Common myeloid progenitor, CD34-positive (primary cell): Measurements from ENCODE around the gene MOSPD3.
A peak's percentile ranks its signal among the peaks of the same experiment; 100 is the strongest.

ENCODE experiments used
- CTCF ChIA-PET: fragments of 350-600 bp; sonication (Branson Sonifier 250); formaldehyde crosslinking; loops from one replicate; lab custom pipeline; 2021; ENCODE audit warnings: antibody characterized with exemption; lab: Charles Lee
- POLR2A ChIA-PET: fragments of 350-600 bp; sonication (Branson Sonifier 250); formaldehyde crosslinking; loops from one replicate; lab custom pipeline; 2021; ENCODE audit warnings: antibody characterized with exemption; lab: Charles Lee
- DNase-seq, 3 donors: peaks; one replicate each; pipeline versions ENCODE4 v3.0.0 to v3.0.0-alpha.2; 2013
- H3K27ac ChIP-seq, 2 experiments: 1 replicate in 1 of 2; 2 replicates in 1 of 2; pipeline ENCODE4 v1.7.0; 2013; ENCODE audit warnings: inconsistent platforms in 2 of 2, low read length in 2 of 2, mild to moderate bottlenecking in 2 of 2, low read depth in 1 of 2, moderate library complexity in 1 of 2; ENCODE audit not compliant: severe bottlenecking in 2 of 2, insufficient read depth in 1 of 2, poor library complexity in 1 of 2
- H3K27me3 ChIP-seq, 5 experiments: replicated peaks in 2 of 5; 1 replicate in 3 of 5; 2 replicates in 2 of 5; pipeline versions ENCODE4 v1.6.1 to v1.7.0; 2013; ENCODE audit warnings: low read length in 4 of 5, mild to moderate bottlenecking in 2 of 5, moderate library complexity in 2 of 5, inconsistent platforms in 1 of 5; ENCODE audit not compliant: insufficient read depth in 5 of 5, control insufficient read depth in 4 of 5
- H3K36me3 ChIP-seq, 4 experiments: 1 replicate in 2 of 4; 2 replicates in 2 of 4; pipeline versions ENCODE4 v1.6.1 to v1.7.0; 2013; ENCODE audit warnings: low read length in 3 of 4, control low read depth in 1 of 4, mild to moderate bottlenecking in 1 of 4; ENCODE audit not compliant: control insufficient read depth in 4 of 4, insufficient read depth in 4 of 4
- H3K4me1 ChIP-seq, 4 experiments: 1 replicate in 3 of 4; 2 replicates in 1 of 4; pipeline versions ENCODE4 v1.6.1 to v1.7.1; 2013; ENCODE audit warnings: low read length in 3 of 4, mild to moderate bottlenecking in 3 of 4, control low read depth in 1 of 4, inconsistent platforms in 1 of 4, moderate library complexity in 1 of 4; ENCODE audit not compliant: control insufficient read depth in 4 of 4, insufficient read depth in 4 of 4; ENCODE audit errors: control extremely low read depth in 1 of 4
- H3K4me3 ChIP-seq, 7 experiments: 1 replicate in 4 of 7; 2 replicates in 3 of 7; pipeline versions ENCODE4 v1.5.1 to v1.7.0; 2013; ENCODE audit warnings: mild to moderate bottlenecking in 7 of 7, low read length in 6 of 7, moderate library complexity in 6 of 7, inconsistent platforms in 2 of 7, low read depth in 2 of 7, control low read depth in 1 of 7; ENCODE audit not compliant: insufficient read depth in 4 of 7, control insufficient read depth in 1 of 7; ENCODE audit errors: extremely low read depth in 1 of 7
- H3K9me3 ChIP-seq, 5 experiments: 1 replicate in 4 of 5; 2 replicates in 1 of 5; pipeline versions ENCODE4 v1.6.1 to v1.7.1; 2013; ENCODE audit warnings: low read length in 4 of 5, mild to moderate bottlenecking in 2 of 5, inconsistent platforms in 1 of 5, low read depth in 1 of 5, moderate library complexity in 1 of 5; ENCODE audit not compliant: control insufficient read depth in 4 of 5, insufficient read depth in 2 of 5; ENCODE audit errors: control extremely low read depth in 1 of 5
- WGBS: methylation state at CpG from one replicate; pipeline ENCODE4 v1.1.5; 2013; ENCODE audit not compliant: insufficient coverage; 5-methylcytosine and 5-hydroxymethylcytosine counted together

Gene MOSPD3

DNA sequence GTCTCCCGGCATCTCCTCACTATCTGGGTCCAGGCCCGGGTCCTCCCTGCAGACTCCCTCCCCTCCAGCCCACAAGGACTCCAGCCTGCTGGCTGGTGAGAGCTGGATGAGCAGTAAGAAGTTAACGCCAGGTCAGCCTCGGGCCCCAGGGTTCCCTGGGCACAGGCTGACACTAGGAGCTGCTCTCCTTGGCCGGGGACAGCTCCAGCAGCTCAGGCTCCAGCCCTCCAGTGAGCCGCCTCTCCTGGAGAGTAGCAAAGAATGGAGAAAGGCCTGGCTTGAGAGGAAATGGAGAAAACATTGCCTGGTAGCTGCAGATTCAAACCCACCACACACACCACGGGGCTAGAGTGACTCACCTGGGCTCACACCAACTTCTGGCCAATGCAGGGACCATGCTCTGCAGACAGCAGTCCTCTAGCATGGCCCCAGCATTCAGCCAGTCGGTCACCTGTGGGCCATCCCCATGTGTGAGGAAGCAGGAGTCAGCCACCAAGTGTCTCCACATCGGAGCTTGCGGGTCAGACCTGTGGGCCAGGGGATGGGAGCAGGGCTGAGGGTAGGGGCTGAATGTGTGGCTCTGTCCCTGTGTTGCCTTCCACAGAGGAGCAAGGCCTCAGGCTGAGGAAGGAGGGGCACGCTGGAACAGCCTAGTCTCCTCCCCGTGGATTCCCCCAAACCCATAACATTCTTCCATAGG is 45.2 kb upstream of the MOSPD3 start:
- no peak overlapping the region for H3K4me3 ChIP-seq
- DNase-seq = no peak
- no peak overlapping the region for H3K27ac ChIP-seq
- ChIA-PET CTCF (interaction anchor here (1.0 to 13.7 kb wide), 8 partner anchors 11 to 101 kb away, joined by 3 to 242 read pairs (median 18); partner anchors contain the start of genes FBXO24, LRCH4 and SPACDR), POLR2A (no interaction called here)
- H3K27me3 ChIP-seq = no peaks in the 10 kb centered on the region
- peaks cover 0 to 24% (median 7%) of the 10 kb centered on the region in 4 experiments for H3K36me3 ChIP-seq
- H3K4me1 ChIP-seq = peaks cover 0 to 51% (median 43%) of the 10 kb centered on the region in 4 experiments
- 69% methylated on average over 4 of the region's 12 CpGs for WGBS
- no peaks in the 10 kb centered on the region for H3K9me3 ChIP-seq

DNA sequence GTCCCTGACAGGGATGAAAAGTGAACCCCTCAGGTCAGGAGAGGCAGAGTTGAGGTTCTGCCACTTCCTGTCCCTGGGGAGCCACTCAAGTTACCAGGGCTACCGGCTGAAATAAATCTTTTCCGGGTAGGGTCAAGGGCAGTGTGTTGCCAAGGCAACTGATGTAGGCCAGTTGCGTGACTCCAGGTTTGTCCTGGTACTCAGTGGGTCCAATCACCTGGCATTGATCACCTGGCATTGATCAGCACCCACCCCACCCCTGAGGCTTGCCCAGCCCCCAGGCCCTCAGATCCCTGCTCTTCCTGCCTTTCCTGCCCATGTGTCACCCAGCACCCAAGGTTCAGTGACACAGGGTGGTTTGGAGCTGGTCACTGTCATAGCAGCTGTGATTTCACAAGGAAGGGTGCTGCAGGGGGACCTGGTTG is 44.6 kb upstream of the MOSPD3 start:
- WGBS = 80% methylated on average over 1 of the region's 3 CpGs
- Histone ChIP-seq H3K27ac (no peak overlapping the region), H3K9me3 (no peaks in the 10 kb centered on the region), H3K4me3 (no peak overlapping the region), H3K36me3 (peaks cover 2 to 24% (median 6%) of the 10 kb centered on the region in 4 experiments), H3K4me1 (peaks cover 0 to 51% (median 43%) of the 10 kb centered on the region in 4 experiments), H3K27me3 (no peaks in the 10 kb centered on the region)
- DNase-seq = no peak
- ChIA-PET POLR2A (no interaction called here), CTCF (interaction anchor here (1.5 to 13.7 kb wide), 8 partner anchors 8 to 102 kb away, joined by 4 to 242 read pairs (median 19); partner anchors contain the start of genes FBXO24, LRCH4 and SPACDR)

DNA sequence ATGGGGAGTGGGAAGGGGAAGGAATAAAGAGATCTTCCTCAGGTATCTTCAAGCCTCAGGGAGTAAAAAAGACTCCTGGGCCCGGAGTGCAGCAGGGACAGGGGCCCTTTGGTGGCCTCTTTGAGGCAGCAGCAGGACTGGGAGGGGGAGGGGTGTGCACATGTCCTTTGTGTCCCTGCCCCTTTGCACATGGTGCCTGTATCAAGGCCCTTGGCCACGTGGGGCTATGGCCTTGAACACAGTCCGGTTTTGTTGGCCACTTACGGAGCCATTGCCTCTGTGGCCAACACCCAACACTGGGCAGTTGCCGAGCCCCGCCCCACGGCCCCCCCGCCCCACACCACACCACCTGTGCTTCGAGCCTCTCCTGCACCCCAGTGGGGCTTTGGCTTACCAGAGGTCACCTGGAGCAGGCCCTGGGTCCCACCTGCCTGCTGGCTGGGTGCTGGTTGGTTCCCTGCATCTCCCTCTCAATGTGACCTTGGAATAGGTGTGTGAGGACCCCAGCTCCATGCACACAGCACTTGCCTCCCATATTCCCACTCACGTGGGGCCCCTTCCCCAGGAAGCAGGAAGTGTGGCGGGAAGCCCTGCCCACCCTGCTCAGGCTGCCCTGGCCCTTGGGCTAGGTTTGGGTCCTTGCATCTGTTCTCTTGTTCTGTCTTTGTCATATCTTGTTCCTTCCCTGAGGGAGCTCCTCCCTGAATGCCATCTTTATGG is 44.0 kb upstream of the MOSPD3 start:
- H3K27ac ChIP-seq = no peak overlapping the region
- no peak for DNase-seq
- H3K4me1 ChIP-seq = peaks cover 0 to 51% (median 43%) of the 10 kb centered on the region in 4 experiments
- ChIA-PET CTCF (interaction anchor here (0.7 to 12.6 kb wide), 7 partner anchors 9 to 107 kb away, joined by 3 to 242 read pairs (median 4); partner anchors contain the start of genes FBXO24 and LRCH4), POLR2A (interaction anchor here (4.8 kb wide), 1 partner anchor 16 kb away, joined by 34 read pairs; the partner anchor contains the start of genes FBXO24 and LRCH4)
- H3K4me3 ChIP-seq = no peak overlapping the region
- H3K36me3 ChIP-seq = peaks cover 2 to 24% (median 8%) of the 10 kb centered on the region in 4 experiments
- no peaks in the 10 kb centered on the region for H3K9me3 ChIP-seq
- H3K27me3 ChIP-seq = no peaks in the 10 kb centered on the region
- 83% methylated on average over 8 of the region's 11 CpGs for whole genome bisulfite sequencing

DNA sequence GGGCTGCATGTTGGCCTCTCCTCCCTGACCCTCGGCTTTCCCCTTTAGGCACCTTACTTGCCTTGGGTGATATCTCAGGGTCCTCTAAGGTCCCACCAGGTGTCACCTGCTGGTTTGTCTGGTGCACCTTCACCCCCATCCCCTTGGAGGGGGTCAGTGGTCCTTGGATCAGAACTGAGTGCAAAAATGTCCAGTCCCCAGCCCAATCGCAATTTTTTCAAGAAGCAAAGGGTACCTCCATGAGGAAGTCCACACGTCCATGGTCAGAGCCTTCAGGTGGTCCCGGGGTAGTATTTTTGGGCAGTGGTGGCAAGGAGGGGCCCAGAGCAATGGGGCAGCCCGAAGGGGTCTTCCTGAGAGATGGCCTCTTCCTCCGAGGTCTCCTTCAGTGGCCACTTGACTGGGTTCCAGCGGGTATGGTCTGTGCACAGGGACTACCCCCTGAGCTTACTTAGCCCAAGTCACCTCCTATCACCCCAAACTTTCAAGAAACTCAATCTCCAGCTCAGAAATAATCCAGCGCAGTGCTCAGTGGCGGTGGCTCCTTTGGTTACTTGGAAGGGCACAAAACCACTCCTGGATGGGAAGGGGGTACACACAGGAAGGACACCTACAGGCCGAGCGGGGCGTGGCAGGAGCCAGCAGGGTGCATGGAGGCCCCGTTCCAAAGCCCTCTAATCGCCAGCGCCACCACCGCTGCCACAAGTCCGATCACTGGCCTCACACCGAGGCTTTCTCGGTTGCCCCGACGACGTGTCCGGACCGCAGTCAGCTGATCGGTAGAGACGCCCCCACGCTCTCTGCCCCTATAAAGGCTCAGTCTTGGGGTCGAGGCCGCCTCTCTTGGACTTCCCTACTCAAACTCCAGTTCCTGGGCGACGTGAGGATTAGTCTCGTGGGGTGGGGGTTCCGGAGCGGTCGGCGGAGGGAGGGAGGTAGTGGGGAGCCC is 43.2 kb upstream of the MOSPD3 start:
- H3K4me1 ChIP-seq = peaks cover 0 to 46% (median 40%) of the 10 kb centered on the region in 4 experiments
- H3K4me3 ChIP-seq = peak overlapping the region in 5 of 7 experiments; percentile 0 to 62 (median 51)
- peak; percentile 46 to 79 (median 66) for DNase-seq
- CTCF ChIA-PET = interaction anchor here (0.7 to 12.6 kb wide), 6 partner anchors 10 to 108 kb away, joined by 3 to 242 read pairs (median 6); partner anchors contain the start of genes FBXO24 and LRCH4
- no peaks in the 10 kb centered on the region for H3K27me3 ChIP-seq
- peaks cover 2 to 29% (median 12%) of the 10 kb centered on the region in 4 experiments for H3K36me3 ChIP-seq
- WGBS = 26% methylated on average over 24 of the region's 36 CpGs
- H3K27ac ChIP-seq = no peak overlapping the region
- POLR2A ChIA-PET = interaction anchor here (4.8 kb wide), 1 partner anchor 16 kb away, joined by 34 read pairs; the partner anchor contains the start of genes FBXO24 and LRCH4
- no peaks in the 10 kb centered on the region for H3K9me3 ChIP-seq

DNA sequence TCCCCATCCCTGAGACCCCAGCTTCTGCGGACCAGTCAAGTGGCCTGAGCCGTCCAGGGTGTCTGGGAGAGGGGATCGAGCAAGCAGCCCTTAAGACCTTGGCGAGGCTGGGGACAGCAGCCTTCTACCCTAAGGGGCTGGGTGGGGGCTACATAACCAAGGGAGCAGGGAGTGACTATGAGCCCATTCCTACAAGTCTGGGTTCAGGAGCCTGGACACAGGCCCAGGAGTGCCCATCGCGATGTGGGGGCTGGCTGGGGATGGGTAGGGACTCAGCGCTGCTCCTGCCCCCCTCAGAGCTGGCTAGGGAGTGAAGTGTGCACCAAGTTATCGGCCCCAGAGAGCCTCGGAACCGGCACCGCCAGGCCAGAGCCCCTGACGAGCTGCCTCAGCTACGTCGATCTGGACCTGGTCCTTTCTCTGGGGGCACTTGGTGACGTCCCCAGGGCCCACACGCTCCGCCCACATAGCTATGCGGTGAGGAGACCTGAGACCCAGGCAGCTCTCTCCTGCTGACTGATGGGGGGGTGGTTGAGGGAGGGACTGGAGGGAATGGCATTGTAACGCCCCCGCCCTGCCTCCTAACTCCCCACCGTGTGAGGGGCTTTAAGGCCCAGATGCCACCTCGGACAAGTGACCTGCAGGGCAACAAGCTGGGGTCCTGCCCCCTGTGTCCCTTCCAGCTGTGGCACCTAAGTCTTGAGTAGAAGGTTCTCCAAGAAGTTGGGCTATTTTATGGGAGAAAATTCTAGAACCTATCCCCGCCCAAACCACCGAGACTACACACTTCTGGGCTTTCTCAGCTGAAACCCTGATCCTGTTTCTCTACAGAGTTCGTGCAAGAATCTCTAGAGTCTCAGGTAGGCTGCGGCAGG is 41.1 kb upstream of the MOSPD3 start:
- no peak for DNase-seq
- H3K4me3 ChIP-seq = no peak overlapping the region
- H3K27ac ChIP-seq = no peak overlapping the region
- WGBS = 97% methylated on average over 15 of the region's 26 CpGs
- H3K36me3 ChIP-seq = peaks cover 2 to 48% (median 32%) of the 10 kb centered on the region in 4 experiments
- H3K27me3 ChIP-seq = no peaks in the 10 kb centered on the region
- POLR2A ChIA-PET = interaction anchor here (4.8 kb wide), 1 partner anchor 13 kb away, joined by 34 read pairs; the partner anchor contains the start of genes FBXO24 and LRCH4
- H3K4me1 ChIP-seq = peaks cover 0 to 43% (median 39%) of the 10 kb centered on the region in 4 experiments
- CTCF ChIA-PET = interaction anchor here (0.6 to 1.7 kb wide), 6 partner anchors 10 to 1149 kb away, joined by 3 to 7 read pairs (median 4); no protein-coding TSS in a partner anchor
- H3K9me3 ChIP-seq = no peaks in the 10 kb centered on the region
